GM19452 (cell line): Measurements from ENCODE around the gene SCGN.
"Not testable (repeated sequence)": the region's sequence is repeated elsewhere in the genome, so short reads cannot be mapped to it uniquely, and the experiment has no call there.

Experiments
- ATAC-seq: cut with Tn5 transposase; IDR thresholded peaks from one replicate; pipeline ENCODE4 v1.9.1; 2021; ENCODE audit not compliant: unreplicated experiment

SCGN gene

GRCh38 chr6:25726122-25726911 lies 74.3 kb downstream of the SCGN start:
- ATAC-seq, result no peak

- no peak for ATAC-seq
Measured at GRCh38 chr6:25727028-25727427, 75.0 kb downstream of the SCGN start.

DNA sequence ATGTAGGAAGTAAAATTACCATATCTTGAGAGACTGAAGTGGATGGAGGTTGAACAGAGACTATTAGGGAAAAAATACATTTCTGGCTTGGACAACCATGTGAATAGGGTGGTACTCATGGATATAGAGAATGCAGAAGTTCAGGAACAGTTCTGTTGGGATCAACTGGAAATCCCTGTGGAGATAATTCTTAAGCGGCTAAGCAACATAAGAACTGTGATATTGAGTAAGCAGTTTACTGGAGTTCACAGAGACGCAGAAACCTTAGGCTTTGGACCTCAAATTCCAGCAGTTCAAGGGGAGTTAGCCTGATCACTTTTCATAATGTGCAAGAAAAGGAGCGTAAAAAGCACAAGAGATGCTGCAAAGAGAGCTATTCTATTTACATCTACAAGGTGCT lies 78.9 kb downstream of the SCGN start:
- ATAC-seq, result no peak

DNA sequence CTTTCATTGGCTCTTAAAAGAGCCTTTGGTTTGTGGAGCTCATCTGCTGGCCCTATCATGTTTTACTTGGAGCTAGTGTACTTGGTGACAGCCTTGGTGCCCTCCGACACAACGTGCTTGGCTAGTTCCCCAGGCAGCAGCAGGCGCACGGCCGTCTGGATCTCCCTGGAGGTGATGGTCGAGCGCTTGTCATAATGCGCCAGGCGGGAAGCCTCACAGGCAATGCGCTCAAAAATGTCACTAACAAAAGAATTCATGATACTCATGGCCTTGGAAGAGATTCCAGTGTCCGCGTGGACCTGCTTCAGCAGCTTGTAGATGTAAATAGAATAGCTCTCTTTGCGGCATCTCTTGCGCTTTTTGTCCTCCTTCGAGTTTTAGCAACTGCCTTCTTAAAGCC lies 79.7 kb downstream of the SCGN start:
- no peak for ATAC-seq

DNA sequence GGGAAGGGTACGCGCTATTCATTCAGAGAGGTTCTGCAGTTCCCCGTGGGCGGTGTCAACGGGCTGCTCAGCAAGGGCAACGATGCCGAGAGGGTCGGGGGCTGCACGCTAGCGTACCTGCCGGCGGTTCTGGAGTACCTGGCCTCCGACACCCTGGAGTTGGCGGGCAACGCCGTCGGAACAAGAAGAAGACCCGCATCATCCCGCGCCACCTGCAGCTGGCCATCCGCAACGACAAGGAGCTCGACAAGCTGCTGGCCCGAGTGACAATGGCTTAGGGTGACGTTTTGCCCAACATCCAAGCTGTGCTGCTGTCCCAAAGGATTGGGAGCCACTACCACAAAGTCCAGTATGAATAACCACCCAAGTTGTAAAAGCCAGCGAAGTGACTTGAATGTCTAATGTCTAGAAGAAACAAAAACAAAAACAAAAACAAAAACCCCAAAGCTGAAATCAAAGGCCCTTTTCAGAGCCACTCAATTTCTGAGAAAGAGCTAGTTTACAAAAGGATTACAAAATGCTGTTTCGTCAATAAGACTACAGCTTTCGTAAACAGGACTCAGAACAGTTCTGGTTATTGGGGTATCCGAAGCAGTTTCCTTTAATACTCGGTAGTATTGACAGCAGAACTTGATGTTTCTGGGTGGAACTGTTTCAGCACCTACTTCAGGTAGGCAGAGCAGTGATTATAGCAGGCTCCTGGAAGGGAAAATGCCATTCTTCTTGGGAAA lies 80.6 kb downstream of the SCGN start:
- ATAC-seq, result no peak

DNA sequence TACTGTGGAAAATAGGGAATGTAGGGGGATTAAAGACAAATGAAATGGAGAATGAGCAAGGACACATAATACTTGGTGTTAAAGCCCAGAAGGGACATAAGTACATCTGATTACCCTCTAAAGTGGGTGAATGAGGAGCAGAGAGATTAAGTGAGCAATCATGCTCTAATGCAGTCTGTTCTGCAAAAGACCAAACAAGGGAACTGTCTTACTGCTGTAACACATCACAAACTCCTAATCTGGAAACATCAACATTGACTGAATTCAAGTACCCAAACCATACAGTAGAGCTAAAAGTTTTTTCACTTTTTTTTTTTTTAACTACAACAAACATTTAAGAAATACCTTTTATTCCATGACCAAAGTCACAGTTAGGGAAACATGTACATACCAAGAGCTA lies 83.2 kb downstream of the SCGN start:
- no peak for ATAC-seq

DNA sequence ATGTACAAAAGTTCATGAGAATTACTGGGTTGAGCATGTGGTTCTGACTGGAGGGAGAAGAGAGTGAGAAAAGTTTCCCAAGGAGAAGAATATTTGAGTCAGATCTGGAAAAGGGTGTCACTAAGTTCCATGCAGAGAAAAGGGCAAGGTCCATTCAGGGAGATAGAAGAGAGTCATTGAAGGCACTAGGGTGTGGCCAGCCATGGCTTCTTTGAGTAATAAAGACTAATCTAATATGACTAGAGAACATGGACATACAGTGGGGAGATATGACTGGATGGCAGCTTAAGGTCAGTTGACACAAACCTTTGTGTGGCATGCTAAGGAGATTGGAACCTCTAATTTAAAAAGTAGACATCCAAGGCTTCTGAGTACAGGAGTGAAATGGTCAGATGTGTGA lies 91.9 kb downstream of the SCGN start:
- ATAC-seq, result no peak

GRCh38 chr6:25745836-25746235 lies 93.8 kb downstream of the SCGN start:
- ATAC-seq, result no peak

GRCh38 chr6:25746968-25747367 lies 95.0 kb downstream of the SCGN start:
- ATAC-seq, result no peak

GRCh38 chr6:25747477-25747876 lies 95.5 kb downstream of the SCGN start:
- ATAC-seq, result no peak

- ATAC-seq, result no peak
Measured at GRCh38 chr6:25748049-25748448, 96.0 kb downstream of the SCGN start.

DNA sequence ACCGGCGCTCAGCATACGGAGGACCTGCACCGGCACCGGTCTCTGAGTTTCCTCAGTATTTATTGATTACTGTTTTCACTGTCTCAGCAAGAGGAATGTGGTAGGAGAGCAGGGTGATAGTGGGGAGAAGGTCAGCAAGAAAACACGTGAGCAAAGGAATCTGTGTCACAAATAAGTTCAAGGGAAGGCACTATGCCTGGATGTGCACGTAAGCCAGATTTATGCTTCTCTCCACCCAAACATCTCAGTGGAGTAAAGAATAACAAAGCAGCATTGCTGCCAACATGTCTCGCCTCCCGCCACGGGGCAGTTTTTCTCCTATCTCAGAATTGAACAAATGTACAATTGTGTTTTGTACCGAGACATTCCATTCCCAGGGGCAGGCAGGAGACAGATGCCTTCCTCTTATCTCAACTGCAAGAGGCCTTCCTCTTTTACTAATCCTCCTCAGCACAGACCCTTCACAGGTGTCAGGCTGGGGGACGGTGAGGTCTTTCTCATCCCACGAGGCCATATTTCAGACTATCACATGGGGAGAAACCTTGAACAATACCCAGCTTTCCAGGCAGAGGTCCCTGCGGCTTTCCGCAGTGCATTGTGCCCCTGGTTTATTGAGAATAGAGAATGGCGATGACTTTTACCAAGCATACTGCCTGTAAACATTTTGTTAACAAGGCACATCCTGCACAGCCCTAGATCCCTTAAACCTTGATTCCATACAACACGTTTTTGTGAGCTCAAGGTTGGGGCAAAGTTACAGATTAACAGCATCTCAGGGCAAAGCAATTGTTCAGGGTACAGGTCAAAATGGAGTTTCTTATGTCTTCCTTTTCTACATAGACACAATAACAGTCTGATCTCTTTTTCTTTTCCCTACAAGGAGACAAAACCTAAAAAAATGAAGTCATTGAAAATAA lies 96.8 kb downstream of the SCGN start:
- not testable (repeated sequence) for ATAC-seq

DNA sequence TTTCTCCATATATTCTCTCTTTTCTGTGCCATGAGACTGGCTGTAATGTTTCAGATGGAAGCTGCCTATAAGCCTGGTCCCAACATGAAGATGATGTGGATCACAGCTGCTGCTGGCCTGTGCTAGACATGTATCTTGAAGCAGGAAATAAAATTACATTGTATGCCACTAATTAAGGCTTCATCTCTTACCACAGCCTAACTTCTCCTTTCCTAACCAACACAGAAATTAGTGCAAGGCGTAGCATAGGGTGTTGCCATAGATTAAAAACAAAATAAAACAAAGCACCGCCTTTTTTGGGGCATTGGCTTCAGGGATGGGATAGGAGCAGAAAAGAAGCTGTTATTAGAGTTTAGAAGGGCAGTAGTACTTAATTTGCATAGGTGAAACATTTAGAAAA lies 97.8 kb downstream of the SCGN start:
- no peak for ATAC-seq

DNA sequence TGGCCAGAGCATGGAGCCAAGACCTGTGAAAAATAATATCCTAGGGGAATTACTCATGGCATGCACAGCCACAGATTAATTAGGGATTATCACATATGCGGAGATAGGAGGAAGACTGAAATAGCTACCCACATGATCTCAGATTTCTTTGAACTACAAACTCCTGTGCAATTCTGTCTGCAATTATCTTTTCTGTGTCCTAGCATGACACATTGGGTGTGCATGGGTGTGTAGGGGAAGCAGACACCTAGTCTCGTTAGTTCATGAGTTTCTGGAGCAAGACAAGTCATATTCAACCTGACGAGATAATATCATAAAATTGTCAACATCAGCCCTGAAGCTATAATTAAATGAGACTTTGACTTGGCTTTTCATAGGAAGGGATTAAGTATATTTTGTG lies 98.9 kb downstream of the SCGN start:
- ATAC-seq, result no peak
